Peyer's patch (tissue), 4 donors: Measurements from ENCODE around the gene OLA1. TPM values are rescaled to one million over a fixed set of nuclear protein-coding genes. Genes with fewer than 3 reads are reported as not detected.

Experiments
- DNase-seq, 3 donors: peaks; one replicate each; pipeline ENCODE4 v3.0.0-alpha.2; 2017 to 2019
- H3K27ac ChIP-seq, 4 donors: fragments of 200-600 bp; sonication (generic); one replicate each; pipeline ENCODE4 v1.5.1; 2016 to 2019
- H3K27me3 ChIP-seq, 2 donors: fragments of 200-600 bp; sonication (generic); one replicate each; pipeline ENCODE4 v1.5.1; 2019
- H3K36me3 ChIP-seq, 3 donors: fragments of 200-600 bp; sonication (generic); one replicate each; pipeline ENCODE4 v1.5.1; 2016 to 2019
- H3K4me1 ChIP-seq, 4 donors: fragments of 200-600 bp; sonication (generic); one replicate each; pipeline ENCODE4 v1.5.1; 2016 to 2019
- H3K4me3 ChIP-seq, 4 donors: fragments of 200-600 bp; sonication (generic); 1 replicate in 3 of 4; 2 replicates in 1 of 4; pipeline ENCODE4 v1.5.1; 2016 to 2019; ENCODE audit warnings: mild to moderate bottlenecking in 1 of 4
- H3K9me3 ChIP-seq, 4 donors: fragments of 200-600 bp; sonication (generic); one replicate each; pipeline ENCODE4 v1.5.1; 2016 to 2019; ENCODE audit warnings: mild to moderate bottlenecking in 1 of 4
- CTCF ChIP-seq, 6 experiments: fragments of 450-650 bp in 4 of 6; fragments of 200-600 bp in 2 of 6; sonication (generic) in 1 of 6; IDR thresholded peaks; one replicate each; pipeline ENCODE4 v1.5.1; 2017 to 2019; ENCODE audit warnings: antibody characterized with exemption in 6 of 6, mild to moderate bottlenecking in 3 of 6, moderate library complexity in 1 of 6
- POLR2A ChIP-seq, 2 donors: fragments of 450-650 bp; IDR thresholded peaks; one replicate each; pipeline ENCODE4 v1.5.1; 2017; ENCODE audit warnings: antibody characterized with exemption in 2 of 2, mild to moderate bottlenecking in 2 of 2, moderate library complexity in 2 of 2
- total RNA-seq, 4 donors: library from RNA; depleted of rRNA; stranded (reverse); fragments of >200 nt; gene quantifications; one replicate each; pipeline ENCODE4 v1.1.0, GENCODE V29; 2016

OLA1 gene
- total RNA-seq, 4 donors from 2014 or later = 34.0 to 52.8 (median 35.5) TPM

- TF ChIP-seq CTCF (IDR thresholded peaks at IDR 0.05) = no peak
- no peak for TF ChIP-seq POLR2A (IDR thresholded peaks at IDR 0.05)
- no peaks in the 10 kb centered on the region for H3K4me1 ChIP-seq
- no peaks in the 10 kb centered on the region for H3K36me3 ChIP-seq
- DNase-seq = no peak
- no peak overlapping the region for H3K4me3 ChIP-seq
- H3K9me3 ChIP-seq = no peaks in the 10 kb centered on the region
- no peak overlapping the region for H3K27ac ChIP-seq
- no peaks in the 10 kb centered on the region for H3K27me3 ChIP-seq
Observed at GRCh38 chr2:174157053-174157452, 91.3 kb downstream of the OLA1 start.

- H3K27me3 ChIP-seq = no peaks in the 10 kb centered on the region
- no peak overlapping the region for H3K27ac ChIP-seq
- H3K4me1 ChIP-seq = no peaks in the 10 kb centered on the region
- H3K4me3 ChIP-seq = no peak overlapping the region
- TF ChIP-seq POLR2A (IDR thresholded peaks at IDR 0.05) (no peak), CTCF (IDR thresholded peaks at IDR 0.05) (no peak)
- no peaks in the 10 kb centered on the region for H3K36me3 ChIP-seq
- no peak for DNase-seq
- H3K9me3 ChIP-seq = no peaks in the 10 kb centered on the region
Observed at GRCh38 chr2:174153757-174154680, 94.3 kb downstream of the OLA1 start.

GRCh38 chr2:174149530-174149929 lies 98.8 kb downstream of the OLA1 start:
- no peaks in the 10 kb centered on the region for H3K9me3 ChIP-seq
- no peaks in the 10 kb centered on the region for H3K4me1 ChIP-seq
- H3K27me3 ChIP-seq = no peaks in the 10 kb centered on the region
- H3K27ac ChIP-seq = no peak overlapping the region
- DNase-seq = no peak
- no peak overlapping the region for H3K4me3 ChIP-seq
- H3K36me3 ChIP-seq = no peaks in the 10 kb centered on the region
- TF ChIP-seq CTCF (IDR thresholded peaks at IDR 0.05) = no peak
- TF ChIP-seq POLR2A (IDR thresholded peaks at IDR 0.05) = no peak

- H3K9me3 ChIP-seq = no peaks in the 10 kb centered on the region
- no peaks in the 10 kb centered on the region for H3K36me3 ChIP-seq
- no peak for DNase-seq
- H3K4me3 ChIP-seq = no peak overlapping the region
- no peaks in the 10 kb centered on the region for H3K27me3 ChIP-seq
- no peak overlapping the region for H3K27ac ChIP-seq
- TF ChIP-seq CTCF (IDR thresholded peaks at IDR 0.05) (no peak), POLR2A (IDR thresholded peaks at IDR 0.05) (no peak)
- no peaks in the 10 kb centered on the region for H3K4me1 ChIP-seq
Observed at GRCh38 chr2:174148833-174149232, 99.5 kb downstream of the OLA1 start.

- Histone ChIP-seq H3K4me3 (no peak overlapping the region), H3K36me3 (no peaks in the 10 kb centered on the region), H3K27ac (no peak overlapping the region), H3K4me1 (no peaks in the 10 kb centered on the region), H3K27me3 (no peaks in the 10 kb centered on the region), H3K9me3 (no peaks in the 10 kb centered on the region)
- DNase-seq = no peak
- TF ChIP-seq POLR2A (IDR thresholded peaks at IDR 0.05) (no peak), CTCF (IDR thresholded peaks at IDR 0.05) (no peak)
Observed at GRCh38 chr2:174145827-174146226, 102.5 kb downstream of the OLA1 start.
